Amniotic epithelial cell (primary cell): Measurements from ENCODE around the gene AAGAB.
A peak's percentile ranks its signal among the peaks of the same experiment; 100 is the strongest.
"Not testable (repeated sequence)": the region's sequence is repeated elsewhere in the genome, so short reads cannot be mapped to it uniquely, and the experiment has no call there.

ENCODE experiments used
- DNase-seq: peaks from one replicate; pipeline ENCODE4 v3.0.0-alpha.2; 2010; ENCODE audit warnings: low read depth

The AAGAB gene

DNA sequence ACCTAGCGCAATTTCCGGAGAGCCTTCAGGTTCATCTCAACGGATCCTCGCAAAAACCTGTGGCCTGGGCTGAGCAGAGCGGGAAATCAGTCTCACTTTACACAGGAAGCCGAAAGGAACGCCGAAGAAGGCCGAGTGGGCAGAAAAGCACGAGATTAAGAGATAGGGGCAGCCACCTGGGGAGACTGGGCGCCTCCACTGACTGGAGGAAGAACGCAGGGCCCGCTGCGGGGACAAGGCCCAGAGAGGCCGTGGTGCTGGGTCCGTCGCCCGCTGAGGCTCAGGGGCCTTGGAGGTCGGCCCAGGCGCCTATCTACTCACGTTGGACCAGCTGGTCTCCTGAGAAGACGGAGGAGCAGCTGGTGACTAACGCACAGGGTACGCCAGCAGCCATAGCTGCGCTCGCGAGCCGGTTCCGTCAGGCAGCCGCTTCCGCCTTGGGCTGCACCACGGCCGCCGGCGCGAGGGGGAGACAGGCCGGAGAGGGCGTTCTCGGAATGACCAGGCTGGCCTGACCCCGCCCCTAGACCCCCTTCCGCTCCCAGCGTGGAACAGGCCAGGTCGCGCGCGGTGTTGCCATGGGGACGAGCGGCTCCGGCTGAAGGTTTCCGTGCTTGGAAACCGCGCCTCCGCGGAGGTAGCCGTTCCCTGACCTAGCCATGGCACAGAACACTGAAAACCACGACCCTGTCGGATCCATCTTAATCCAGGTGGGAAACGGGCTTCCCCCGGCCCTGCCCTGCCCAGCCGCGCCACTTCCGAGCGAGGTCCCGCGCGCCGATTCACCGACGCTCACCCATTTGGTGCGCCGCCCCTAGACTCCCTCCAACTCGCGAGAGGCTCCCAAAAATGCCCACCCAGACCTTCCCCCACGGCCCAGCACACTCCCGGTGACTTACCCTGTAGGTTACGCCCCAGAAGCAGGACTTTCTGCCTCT lies at the start of gene AAGAB, which contains the start of gene IQCH:
AAGAB (minus strand) TSS at position 424 of the 938 bp plus-strand sequence; CDS start at position 394, 30 bp downstream.
IQCH (plus strand) TSS at position 549 of the 938 bp plus-strand sequence; CDS start at position 660, 111 bp downstream.
- DNase-seq, result peak; percentile 97

GRCh38 chr15:67303490-67304363 lies 49.3 kb upstream of the AAGAB start:
- peak; percentile 53 for DNase-seq

GRCh38 chr15:67300266-67301025 lies 46.0 kb upstream of the AAGAB start:
- DNase-seq, result peak; percentile 19

GRCh38 chr15:67296684-67297083 lies 42.2 kb upstream of the AAGAB start:
- DNase-seq, result no peak

GRCh38 chr15:67296188-67296587 lies 41.7 kb upstream of the AAGAB start:
- no peak for DNase-seq

- DNase-seq, result peak; percentile 83
These were observed 35.9 kb upstream of the AAGAB start for GRCh38 chr15:67290319-67290718.

DNA sequence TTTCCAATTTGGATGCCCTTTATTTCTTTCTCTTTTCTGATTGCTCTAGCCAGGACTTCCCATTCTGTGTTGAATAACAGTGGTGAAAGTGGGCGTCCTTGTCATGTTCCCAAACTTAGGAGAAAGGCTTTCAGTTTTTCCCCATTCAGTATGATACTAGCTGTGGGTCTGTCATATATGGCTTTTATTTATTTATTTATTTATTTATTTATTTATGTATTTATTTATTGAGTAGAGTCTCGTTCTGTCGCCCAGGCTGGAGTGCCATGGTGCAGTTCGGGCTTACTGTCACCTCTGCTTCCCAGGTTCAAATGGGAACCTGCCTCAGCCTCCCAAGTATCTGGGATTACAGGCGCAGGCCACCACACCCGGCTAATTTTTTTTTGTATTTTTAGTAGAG lies 31.9 kb upstream of the AAGAB start:
- not testable (repeated sequence) for DNase-seq

DNA sequence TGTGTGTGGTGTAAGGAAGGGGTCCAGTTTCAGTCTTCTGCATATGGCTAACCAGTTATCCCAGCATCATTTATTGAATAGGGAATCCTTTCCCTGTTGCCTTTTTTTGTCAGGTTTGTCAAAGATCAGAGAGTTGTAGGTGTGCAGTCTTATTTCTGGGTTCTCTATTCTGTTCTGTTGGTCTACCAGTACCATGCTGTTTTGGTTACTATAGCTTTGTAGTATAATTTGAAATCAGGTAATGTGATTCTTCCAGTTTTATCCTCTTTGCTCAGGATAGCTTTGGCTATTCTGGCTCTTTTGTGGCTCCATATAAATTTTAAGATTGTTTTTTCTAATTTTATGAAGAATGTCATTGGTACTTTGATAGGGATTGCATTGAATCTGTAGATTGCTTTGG lies 31.2 kb upstream of the AAGAB start:
- DNase-seq, result not testable (repeated sequence)

DNA sequence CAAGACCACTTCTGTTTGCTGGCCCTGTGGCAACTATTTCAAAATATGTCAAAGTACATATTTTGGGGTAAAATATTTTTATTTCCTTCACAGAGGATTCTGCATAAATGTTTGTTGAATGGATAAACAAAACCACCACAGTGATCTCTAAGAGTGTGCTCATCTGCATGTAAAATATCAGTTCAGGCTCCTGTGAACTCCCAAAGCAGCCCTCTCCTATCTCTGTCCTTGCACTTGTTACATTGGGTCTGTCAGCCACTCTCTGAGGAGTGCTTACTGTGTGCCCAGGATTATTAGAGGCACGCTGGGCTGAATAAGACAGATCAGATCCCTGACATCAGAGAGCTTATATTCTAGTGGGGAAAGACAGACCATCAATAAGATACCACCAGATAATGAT lies 27.3 kb upstream of the AAGAB start:
- no peak for DNase-seq

DNA sequence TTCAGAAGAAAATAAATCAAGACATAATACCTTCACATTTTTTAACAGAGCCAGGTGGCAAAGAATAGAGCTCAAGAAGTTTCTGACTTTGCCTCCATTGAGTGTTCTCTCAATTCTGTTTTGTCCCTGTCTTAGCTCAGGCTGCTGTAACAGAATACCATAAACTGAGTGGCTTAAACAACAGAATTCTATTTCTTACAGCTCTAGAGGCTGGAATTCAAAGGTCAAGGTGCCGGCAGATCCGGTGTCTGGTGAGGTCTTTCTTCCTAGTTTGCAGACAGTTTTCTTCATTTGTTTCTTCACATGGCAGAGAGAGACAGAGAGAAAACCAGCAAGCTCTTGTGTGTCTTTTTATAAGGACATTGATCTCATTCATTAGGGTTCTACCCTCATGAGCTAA lies 25.8 kb upstream of the AAGAB start:
- no peak for DNase-seq

DNA sequence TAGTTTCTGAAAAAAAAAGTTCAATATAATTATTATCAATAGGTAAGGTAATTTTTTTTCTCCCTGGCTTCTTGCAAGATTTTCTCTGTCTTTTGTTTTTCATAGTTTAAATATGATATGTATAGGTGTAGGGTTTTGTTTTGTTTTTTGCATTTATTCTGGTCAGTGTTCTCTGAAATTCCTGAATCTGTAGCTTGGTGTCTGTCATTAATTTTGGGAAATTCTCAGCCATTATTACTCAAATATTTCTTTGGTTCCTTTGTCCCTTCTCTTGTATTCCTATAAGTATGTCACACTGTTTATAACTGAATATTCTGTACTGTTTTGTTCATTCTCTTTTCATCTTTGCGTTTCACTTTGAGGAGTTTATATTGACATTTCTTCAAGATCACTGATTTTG lies 22.2 kb upstream of the AAGAB start:
- DNase-seq, result no peak

DNA sequence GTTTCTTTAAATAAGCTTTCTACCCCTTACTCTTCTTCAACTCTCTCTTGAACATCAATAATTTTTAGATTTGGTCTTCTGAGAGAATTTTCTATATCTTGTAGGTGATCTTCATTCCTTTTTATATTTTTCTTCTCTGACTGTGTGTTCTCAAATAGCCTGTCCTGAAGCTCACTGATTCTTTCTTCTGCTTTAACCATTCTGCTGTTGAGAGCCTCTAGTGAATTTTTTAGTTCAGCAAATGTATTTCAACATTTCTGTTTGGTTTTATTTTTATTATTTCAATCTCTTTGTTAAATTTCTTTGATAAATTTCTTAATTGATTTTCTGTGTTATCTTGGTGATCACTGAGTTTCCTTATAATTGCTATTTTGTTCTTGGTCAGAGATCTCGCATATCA lies 19.8 kb upstream of the AAGAB start:
- DNase-seq, result no peak

GRCh38 chr15:67267951-67268941 lies 13.8 kb upstream of the AAGAB start:
- no peak for DNase-seq

- DNase-seq, result no peak
These were observed 13.0 kb upstream of the AAGAB start for GRCh38 chr15:67267440-67267839.

DNA sequence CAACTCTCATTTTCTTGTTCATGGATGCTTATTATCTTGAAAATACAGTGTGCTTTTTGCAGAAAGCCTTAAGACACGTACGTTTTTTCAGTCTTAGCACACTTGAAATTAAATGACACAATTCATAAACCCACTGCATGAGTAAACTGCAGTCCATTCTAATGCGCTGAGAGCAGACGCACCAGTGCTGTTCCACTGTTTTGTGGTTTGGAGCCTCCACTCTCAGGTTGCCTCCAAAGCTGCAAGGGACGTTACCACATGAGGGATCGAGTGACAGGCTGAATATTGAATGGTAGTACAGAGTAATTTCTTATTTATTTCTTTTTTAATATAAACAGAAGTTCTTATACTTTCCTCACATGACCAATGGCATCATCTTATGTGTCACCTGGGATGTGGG lies 12.4 kb upstream of the AAGAB start:
- DNase-seq, result no peak

- DNase-seq, result no peak
These were observed 5.3 kb upstream of the AAGAB start for GRCh38 chr15:67259806-67260205.

- DNase-seq, result no peak
These were observed 4.9 kb upstream of the AAGAB start for GRCh38 chr15:67259379-67259778.

GRCh38 chr15:67258412-67258811 lies 4.0 kb upstream of the AAGAB start:
- DNase-seq, result not testable (repeated sequence)

GRCh38 chr15:67256051-67256450 lies 1.6 kb upstream of the AAGAB start:
- no peak for DNase-seq

DNA sequence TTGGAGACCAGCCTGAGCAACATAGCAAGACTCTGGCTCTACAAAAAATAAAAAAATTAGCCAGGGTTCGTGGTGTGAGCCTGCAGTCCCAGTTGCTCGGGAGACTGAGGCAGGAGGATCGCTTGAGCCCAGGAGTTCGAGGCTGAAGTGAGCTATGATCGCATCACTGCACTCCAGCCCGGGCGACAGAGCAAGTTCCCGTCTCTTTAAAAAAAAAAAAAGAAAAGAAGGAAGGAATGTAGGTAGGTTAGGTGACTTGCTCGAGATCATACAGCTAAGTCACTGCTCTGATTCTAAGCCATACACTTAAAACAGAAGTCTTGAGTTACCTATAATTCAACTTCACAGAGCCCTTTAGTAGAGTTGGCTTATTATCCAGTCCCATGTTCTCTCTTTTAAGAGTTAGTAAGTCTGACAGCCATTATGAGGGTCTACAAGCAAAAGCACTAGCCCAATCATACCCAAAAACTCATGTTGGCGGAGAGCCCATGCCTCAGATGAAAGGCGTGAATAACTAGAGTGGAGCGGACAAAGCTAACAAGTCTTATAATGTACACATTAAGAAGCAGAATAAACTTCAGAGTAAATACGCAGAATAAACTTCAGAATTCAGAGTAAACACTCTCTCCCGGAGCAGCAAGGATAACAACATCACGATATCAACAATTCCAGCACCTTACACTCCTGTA lies 768 bp downstream of the AAGAB start:
- DNase-seq, result peak; percentile 5
